NK-92 (cell line): ENCODE results near the gene PTPRZ1.

Experiments used
- DNase-seq: peaks from one replicate; lab custom pipeline; 2025; ENCODE audit not compliant: unreplicated experiment; lab: John Stamatoyannopoulos, UW

The PTPRZ1 gene

DNA sequence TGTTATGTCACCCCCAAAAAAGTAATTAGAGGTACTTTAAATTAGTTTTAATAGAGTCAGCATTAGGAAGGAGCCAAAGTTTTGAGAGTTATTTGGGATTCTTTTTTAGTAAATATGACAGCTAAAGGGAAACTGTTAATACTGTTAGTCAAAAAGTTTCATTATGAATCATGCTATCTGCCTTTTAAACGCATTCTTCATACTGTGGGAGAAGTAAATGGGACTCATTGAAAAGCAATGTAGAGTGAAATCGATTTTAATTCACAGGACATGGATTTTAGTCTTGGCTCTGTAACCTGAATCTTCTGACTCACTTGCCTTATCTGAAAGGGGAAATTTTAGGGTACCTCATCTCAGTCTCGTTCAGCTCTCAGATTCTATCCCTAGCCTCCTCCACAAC is 165.9 kb downstream of the PTPRZ1 start:
- no peak for DNase-seq

GRCh38 chr7:122040147-122040546 is 167.2 kb downstream of the PTPRZ1 start:
- DNase-seq: no peak

GRCh38 chr7:122046402-122046801 is 173.4 kb downstream of the PTPRZ1 start:
- DNase-seq: no peak

GRCh38 chr7:122054393-122054792 is 181.4 kb downstream of the PTPRZ1 start:
- no peak for DNase-seq

DNA sequence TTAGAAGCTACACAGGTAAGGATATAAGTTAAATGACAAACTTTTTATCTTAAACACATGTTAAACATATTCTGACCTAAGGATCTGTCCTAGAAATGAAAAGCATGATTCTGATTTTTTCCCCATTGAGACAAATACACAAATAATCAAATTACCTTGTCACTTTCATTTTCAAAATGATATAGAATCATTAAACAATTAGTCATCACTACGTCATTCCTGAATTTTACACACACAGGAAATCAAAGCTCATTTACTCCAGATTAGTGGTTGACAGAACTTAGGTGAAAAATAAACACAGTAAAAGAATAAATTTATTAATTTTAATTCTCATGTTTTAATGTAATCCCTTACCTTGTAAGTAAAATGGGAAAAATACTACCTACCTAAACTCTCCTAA is 182.1 kb downstream of the PTPRZ1 start:
- DNase-seq: no peak

DNA sequence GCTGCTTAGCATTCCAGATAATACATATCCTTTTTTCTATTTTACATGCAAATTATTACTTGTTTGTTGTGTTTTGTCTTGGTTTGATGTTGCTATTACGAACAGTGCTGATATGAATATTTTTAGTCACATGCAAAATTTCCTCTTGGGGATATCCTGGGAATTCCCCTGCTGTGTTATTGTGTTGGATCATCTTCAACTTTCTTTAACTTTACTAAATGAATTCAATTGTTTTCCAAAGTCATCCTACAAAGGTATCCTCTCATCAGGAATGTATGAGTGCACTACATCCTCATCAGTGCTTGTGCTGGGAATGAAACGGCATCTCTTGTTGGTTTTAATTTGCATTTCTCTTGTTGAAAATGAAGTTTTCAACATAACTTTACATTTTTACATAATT is 184.0 kb downstream of the PTPRZ1 start:
- no peak for DNase-seq

- DNase-seq: no peak
Observed at GRCh38 chr7:122059542-122059941, 186.6 kb downstream of the PTPRZ1 start.

- DNase-seq: no peak
Observed at GRCh38 chr7:122063146-122063545, 190.2 kb downstream of the PTPRZ1 start.

DNA sequence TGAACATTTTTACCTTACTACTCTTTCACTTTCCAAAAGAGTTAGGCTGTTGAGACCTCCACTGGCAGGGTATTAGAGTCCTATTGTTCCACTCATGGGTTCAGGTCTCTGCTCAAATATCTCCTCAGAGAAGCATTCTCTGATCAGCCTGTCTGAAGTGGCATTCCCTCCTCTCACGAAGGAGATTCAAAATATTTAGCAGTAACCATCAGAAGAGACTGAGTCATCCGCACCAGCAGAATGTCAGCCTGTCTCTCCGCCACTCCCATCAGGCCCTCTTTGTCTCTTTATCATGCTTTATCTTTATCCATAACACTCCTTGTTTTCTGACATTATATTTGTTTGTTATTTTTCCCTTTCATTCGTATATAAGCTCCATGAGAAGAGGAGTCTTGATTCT is 192.0 kb downstream of the PTPRZ1 start:
- no peak for DNase-seq

DNA sequence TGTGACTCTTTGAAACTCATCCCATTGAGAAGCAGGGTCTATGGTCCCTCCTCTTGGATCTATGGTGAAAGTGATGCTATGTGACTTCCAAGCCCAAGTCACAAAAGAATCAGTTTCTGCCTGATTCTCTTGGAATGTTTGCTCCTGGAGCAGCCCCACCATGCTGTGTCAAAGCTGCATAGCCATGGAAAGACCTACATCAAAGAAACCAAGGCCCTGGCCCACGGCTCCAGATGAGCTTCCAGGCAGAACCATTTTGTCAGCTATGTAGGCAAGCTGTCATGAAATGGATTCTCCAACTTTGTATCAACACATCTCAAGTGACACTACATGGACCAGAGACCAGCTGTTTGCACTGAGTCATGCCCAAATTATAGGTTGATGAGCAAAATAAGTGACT is 194.1 kb downstream of the PTPRZ1 start:
- DNase-seq: no peak

- DNase-seq: no peak
Observed at GRCh38 chr7:122068046-122068445, 195.1 kb downstream of the PTPRZ1 start.

DNA sequence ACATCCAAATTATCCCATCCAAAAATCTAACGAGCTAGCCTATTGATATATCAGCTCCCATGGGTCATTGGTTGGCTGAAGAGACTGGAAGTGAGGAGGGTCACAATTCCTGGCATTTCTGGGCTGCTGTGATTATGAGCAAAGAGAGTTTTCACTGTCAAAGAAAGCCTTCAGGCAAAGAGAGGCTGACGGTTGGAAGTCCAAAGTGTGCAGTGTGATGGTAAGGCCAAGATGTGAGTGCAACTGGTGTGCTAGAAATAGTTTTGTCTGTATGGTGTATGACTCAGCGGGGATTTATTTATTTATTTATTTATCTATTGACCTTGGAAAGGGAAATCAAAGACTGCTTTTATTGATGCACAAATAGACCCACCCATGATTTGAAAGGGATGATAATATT is 196.0 kb downstream of the PTPRZ1 start:
- no peak for DNase-seq

DNA sequence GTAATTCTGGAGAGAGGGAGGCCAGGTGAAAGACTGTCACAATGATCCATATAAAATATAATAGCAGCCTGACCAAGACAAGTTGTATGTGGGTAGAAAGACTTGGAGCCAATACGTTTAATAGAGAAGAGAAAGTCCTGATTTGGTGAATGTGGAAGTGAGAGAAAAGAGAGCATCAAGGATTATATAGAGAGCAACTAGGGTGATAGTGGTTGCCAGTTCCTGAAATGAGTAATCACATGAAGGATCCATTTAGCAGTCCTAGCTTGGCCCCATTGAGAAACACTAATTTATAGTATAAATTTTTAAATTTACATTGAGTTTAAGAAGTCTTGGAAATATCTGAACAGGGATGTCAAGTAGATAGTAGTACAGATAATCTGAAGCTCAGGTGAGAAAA is 197.1 kb downstream of the PTPRZ1 start:
- no peak for DNase-seq

DNA sequence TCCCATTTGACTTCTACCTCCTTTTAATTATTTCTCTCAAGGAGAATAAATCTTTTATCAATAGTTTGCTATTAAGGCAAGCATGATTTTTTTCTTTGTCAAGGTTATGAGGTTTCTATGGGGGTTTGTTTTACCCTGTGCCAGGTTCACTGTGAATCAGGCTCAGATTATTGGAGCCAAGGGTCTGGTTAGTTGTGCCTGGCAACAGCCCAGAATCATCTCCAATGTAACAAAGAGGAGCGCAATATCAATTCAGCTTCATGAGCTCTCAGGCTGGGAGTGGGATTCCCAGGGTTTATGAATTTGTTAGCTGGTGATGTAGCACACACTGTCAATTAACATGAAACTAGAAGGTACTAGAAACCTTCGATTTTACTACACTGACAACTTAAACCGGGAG is 197.9 kb downstream of the PTPRZ1 start:
- DNase-seq: no peak

DNA sequence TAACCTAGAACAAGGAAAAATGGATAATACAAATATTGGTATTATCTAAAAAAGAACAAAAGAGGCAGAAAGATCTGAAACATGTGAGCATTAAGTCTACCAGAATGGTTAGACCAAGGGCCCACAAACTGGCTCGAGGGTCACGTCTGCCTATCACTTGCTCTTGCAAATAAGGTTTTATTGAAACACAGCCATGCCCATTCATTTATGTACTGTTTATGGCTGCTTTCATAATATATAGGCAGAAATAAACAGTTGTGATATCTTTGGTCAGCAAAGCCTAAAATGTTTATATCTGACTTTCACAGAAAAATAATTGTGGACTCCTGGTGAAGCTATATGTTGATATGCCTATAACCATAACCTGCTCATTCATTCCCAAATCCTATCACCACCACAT is 199.3 kb downstream of the PTPRZ1 start:
- DNase-seq: no peak

DNA sequence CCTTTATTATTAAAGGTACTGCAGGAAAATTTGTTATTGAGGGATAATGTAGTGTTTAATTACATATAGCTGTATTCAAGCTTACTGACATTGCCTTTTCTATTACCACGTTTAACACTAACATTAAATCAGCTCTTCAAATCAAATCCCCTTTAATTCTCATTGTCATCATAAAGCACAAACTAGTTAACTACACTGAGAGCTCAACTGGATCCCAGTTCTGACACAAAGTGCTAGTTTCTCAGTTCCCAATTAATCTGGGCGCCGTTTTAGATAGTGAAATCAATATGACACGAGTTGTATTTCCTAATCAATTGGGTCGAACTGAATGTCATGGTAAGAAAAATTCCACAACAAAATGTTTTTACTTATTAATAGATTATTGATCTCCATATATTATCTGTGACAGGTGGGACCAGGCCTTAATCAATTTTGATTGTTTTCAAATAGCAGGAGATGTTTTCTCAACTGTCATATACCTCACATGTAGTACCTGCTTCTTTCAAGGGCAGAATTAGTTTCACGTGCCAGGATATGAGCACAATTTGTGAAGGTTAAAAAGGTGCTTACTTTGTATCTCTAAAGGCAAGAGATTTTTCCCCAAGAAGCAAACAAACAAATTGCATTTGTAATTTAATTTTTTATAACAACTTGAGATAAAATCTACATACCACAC is 200.1 kb downstream of the PTPRZ1 start:
- DNase-seq: no peak

DNA sequence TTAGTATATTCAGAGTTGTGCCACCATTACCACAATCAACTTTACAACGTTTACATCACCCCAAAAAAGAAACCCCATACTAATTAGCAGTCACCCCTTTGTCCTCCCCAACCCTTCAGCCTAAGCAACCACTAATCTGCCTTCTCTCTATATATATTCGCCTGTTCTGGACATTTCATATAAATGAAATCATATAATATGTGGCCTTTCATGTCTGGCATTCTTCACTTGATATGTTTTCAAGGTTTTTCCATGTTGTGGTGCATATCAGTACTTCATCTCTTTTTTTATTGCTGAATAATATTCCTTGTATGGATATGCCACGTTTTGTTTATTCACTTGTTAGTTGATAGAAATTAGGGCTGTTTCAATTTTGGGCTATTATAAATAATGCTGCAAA is 200.7 kb downstream of the PTPRZ1 start:
- DNase-seq: no peak

DNA sequence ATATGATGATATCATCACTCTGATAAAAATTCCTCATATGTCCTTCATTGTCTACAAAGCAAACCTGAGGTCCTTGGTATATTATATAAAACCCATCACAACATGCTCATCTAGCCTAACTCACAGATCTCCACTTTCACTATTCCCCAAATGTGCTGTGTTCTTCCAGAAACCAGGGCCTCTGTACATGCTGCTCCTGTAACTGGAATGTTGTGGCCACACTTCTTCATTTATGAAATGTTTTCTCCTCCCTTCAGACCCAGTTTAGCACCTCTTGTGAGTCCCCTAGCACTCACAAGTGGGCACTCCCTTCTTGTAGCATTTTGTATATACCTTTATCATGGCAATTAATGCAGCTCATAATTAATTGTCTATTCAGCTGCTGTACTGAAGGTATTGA is 209.2 kb downstream of the PTPRZ1 start:
- DNase-seq: no peak

GRCh38 chr7:122082670-122083069 is 209.7 kb downstream of the PTPRZ1 start:
- DNase-seq: no peak

GRCh38 chr7:122092964-122093797 is 220.2 kb downstream of the PTPRZ1 start:
- no peak for DNase-seq

GRCh38 chr7:122094549-122094948 is 221.6 kb downstream of the PTPRZ1 start:
- DNase-seq: no peak

GRCh38 chr7:122095642-122096041 is 222.7 kb downstream of the PTPRZ1 start:
- no peak for DNase-seq

DNA sequence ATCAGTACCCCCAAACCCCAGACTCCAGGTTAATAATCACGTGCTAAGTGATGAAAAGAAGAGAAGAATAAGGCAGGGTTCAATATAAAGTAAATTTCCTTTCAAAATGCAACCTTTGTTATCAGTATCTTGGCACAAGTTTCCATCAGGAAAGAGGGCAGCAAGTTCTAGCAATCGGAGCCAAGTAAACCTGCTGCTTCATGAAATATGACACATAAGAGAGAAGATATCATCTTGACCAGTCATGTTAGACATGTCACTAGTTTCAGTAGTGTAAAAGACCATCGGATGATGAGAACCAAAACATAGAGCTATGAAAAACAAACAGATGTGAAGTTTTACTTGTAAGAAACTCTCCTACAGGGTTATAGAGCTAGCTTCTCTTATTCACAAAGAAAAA is 227.1 kb downstream of the PTPRZ1 start:
- no peak for DNase-seq
